K562 treated with DMSO at 1 percent for 48 hours (cell line): ENCODE data around the gene ZSCAN5C. TPM values are rescaled to one million over a fixed set of nuclear protein-coding genes. Genes with fewer than 3 reads are reported as not detected.

Source experiments
- total RNA-seq: library from RNA; unstranded; fragments of 300-600 nt; gene quantifications from 2 replicates; pipeline ENCODE4 v1.2.3, GENCODE V29; 2022; ENCODE audit warnings: low replicate concordance; ENCODE audit errors: extremely low read depth

ZSCAN5C gene, protein sequence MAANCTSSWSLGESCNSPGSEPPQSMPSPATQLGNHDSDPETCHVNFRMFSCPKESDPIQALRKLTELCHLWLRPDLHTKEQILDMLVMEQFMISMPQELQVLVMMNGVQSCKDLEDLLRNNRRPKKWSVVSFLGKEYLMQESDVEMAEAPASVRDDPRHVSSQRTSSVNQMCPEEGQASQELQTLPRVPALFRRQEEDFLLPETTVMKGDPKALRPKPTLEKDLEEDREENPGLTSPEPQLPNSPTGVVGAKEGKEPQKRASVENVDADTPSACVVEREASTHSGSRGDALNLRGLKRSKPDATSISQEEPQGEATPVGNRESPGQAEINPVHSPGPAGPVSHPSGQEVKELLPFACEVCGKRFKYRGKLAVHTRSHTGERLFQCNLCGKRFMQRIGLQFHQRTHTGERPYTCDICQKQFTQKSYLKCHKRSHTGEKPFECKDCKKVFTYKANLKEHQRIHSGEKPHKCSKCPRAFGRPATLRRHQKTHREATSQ
- total RNA-seq, result not detected in 2 replicates

DNA sequence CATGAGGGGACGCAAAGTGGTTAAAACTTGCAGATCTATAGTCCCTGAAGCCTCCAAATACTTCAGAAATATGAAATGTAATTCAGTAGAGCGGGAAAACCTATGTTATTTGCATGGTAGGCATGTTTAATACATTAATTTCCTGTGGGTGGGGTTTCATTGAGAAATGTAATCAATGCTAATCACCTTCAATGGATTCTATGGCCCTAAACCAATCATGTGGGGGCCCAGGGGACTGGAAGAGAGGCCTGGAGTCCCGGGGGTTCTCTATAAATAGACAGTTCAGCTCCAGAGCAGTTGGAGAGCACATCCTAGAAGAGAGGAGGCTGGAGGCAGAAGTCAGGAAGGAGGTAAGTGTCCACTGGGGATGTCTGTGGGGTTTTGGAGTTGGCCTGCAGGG, at the start of gene ZSCAN5C:
TSS of gene ZSCAN5C (plus strand) at position 301 of the 400 bp plus-strand sequence. CDS start 3,641 bp downstream, outside the sequence.

GRCh38 chr19:56175861-56176307, 26.2 kb upstream of the ZSCAN5C start, which contains the start of gene GALP:
Gene GALP, plus strand, starts transcription at chr19:56176008. Its CDS starts 1,101 bp downstream, at chr19:56177109.

GRCh38 chr19:56197646-56198045, 4.4 kb upstream of the ZSCAN5C start, which contains the start of gene ZSCAN5B:
Gene ZSCAN5B, minus strand, starts transcription at chr19:56197783. Its CDS starts 4,731 bp downstream, at chr19:56193052.

Other genes starting within 250 kb of the ZSCAN5C start
- gene NLRP5, start 215.5 kb upstream of the ZSCAN5C start, total RNA-seq, result not detected in 2 replicates
- gene ZNF787, start 81.0 kb upstream of the ZSCAN5C start, total RNA-seq, result not detected in 2 replicates
- not detected in 2 replicates for gene ZNF444, start 61.0 kb upstream of the ZSCAN5C start, total RNA-seq
- not detected in 2 replicates for gene GALP, start 26.3 kb upstream of the ZSCAN5C start, total RNA-seq
- gene ZSCAN5B, start 4.5 kb upstream of the ZSCAN5C start, total RNA-seq, result not detected in 2 replicates
- not detected in 2 replicates for gene EDDM13, start 70.5 kb downstream of the ZSCAN5C start, total RNA-seq
- gene ZSCAN5A, start 112.6 kb downstream of the ZSCAN5C start, total RNA-seq, result not detected in 2 replicates
- gene ZNF582, start 191.3 kb downstream of the ZSCAN5C start, total RNA-seq, result not detected in 2 replicates
- not detected in 2 replicates for gene ZNF583, start 202.1 kb downstream of the ZSCAN5C start, total RNA-seq